H1 (cell line): ENCODE measurements around the gene B9D2. TPM values are rescaled to one million over a fixed set of nuclear protein-coding genes. Genes with fewer than 3 reads are reported as not detected.

ENCODE experiments used
- SIRT6 ChIP-seq: IDR thresholded peaks from one replicate; pipeline ENCODE4 v1.7.1; 2012; ENCODE audit warnings: low read length, inconsistent platforms
- polyA plus RNA-seq, 7 experiments: library from polyadenylated mRNA; depleted of rRNA in 3 of 7; stranded (reverse) in 5 of 7; unstranded in 2 of 7; fragments of >200 nt in 5 of 7; fragments of 200-250 nt in 2 of 7; gene quantifications; 1 replicate in 5 of 7; 2 replicates in 1 of 7; 4 replicates in 1 of 7; pipeline versions ENCODE4 v1.2.1 to v1.2.3, GENCODE V29; 2011 to 2013; ENCODE audit warnings: missing spikeins in 2 of 7, mixed read lengths in 2 of 7
- total RNA-seq: library from RNA; stranded (reverse); fragmentation: NEBNext Ultra II Directional; extraction: Animal tissue kit (Norgen Biotek cat#: 25700); gene quantifications from 2 replicates; pipeline ENCODE4 v1.2.1, GENCODE V29; 2021
- TF ChIP-seq, protein P1 (sequence below): IDR thresholded peaks from 2 replicates; pipeline ENCODE4 v1.6.1; 2012; ENCODE audit warnings: inconsistent platforms

Gene B9D2
- total and polyA plus RNA-seq, 2 of the 8 experiments (the other 6 are each of a cell fraction or from before 2014, with no cell fraction given) = 4.9 to 6.3 TPM

DNA sequence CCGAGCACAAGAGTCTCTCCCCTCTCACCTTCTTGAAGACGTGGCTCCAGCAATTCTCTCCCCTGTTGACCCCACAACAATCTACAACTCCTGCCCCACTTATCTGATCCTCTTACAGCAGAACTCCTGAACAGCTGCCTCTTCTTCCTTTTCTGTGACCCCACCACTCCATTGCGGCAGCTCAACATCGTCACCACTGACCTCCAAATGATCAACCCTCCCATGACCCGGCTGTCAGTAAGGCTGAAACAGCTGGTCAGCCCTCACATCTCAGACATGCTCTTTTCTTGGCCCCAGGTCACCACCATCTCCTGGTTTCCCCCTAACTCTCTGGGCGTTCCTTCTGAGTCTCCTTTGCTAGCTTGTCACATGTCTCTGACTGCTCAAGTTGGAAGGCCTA lies 31.4 kb upstream of the B9D2 start (continued):
- TF ChIP-seq SIRT6 = no peak
- TF ChIP-seq, protein P1, sequence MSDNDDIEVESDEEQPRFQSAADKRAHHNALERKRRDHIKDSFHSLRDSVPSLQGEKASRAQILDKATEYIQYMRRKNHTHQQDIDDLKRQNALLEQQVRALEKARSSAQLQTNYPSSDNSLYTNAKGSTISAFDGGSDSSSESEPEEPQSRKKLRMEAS = no peak
